ENCODE results near the gene ZNF750. TPM values are rescaled to one million over a fixed set of nuclear protein-coding genes. Genes with fewer than 3 reads are reported as not detected.

Gene ZNF750
- total RNA-seq, 1 donor from 2014 or later = not detected

DNA sequence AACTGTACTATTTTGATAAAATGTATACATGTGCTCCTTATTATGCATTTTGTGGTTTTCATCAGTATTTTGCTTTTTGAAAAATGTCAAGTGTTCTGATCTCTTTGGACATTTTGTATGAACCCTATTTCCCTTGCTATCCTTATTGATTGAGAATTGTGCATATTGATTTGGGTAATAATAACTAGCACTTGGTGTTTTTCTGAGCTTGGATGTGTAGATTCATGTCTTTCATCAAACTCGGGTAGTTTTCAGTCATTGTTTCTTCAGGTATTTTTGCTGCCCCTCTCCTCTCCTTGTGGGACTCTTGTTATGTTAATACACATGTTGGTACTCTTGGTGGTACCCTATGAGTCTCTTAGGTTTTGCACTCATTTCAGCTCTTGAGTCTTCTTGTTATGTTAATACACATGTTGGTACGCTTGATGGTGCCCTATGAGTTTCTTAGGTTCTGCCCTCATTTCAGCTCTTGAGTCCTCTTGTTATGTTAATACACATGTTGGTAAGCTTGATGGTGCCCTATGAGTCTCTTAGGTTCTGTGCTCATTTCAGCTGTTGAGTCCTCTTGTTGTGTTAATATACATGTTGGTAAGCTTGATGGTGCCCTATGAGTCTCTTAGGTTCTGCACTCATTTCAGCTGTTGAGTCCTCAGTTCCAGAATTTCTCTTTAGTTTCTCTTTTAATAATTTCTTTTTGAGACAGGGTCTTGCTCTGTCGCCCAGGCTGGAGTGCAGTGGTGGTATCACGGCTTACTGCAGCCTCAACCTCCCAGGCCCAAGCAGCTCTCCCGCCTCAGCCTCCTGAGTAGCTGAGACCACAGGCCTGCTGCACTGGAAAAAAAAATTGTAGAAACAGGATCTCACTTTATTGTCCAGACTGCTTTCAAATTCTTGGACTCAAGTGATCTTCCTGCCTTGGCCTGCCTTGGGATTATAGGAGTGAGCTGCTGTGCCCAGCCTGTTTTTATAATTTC, 19.3 kb downstream of the ZNF750 start:
- intact Hi-C loops (cut with DNase I) = no loop called here
- DNase-seq (ENCODE audit: low spot score) (no peak), ATAC-seq (no peak)

DNA sequence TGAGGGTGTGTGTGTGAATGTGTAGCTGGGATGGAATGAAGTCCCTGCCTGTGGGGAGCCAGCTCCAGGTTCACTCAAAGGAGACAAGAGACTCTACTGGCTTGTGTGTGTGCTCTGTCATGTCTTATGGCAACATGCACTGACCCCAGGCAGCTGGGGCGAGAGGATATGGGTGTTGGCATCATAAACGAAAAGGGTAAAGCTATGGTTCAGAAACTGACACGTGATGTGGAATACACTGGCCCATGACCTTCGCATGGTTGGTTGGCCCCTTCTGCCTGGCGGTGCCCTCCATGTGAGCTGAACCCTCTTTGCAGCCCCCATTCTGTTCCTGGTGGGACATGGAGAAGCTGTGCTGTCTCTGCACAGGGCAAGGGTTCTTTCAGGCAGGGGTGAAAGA, 21.9 kb downstream of the ZNF750 start:
- DNase-seq (ENCODE audit: low spot score) = no peak

GRCh38 chr17:82816358-82816757, 23.5 kb downstream of the ZNF750 start:
- ATAC-seq (no peak), DNase-seq (ENCODE audit: low spot score) (no peak)

More for the DNA sequence above, 21.9 kb downstream of the ZNF750 start:
- ATAC-seq = no peak
- intact Hi-C loops (cut with DNase I) = no loop called here

DNA sequence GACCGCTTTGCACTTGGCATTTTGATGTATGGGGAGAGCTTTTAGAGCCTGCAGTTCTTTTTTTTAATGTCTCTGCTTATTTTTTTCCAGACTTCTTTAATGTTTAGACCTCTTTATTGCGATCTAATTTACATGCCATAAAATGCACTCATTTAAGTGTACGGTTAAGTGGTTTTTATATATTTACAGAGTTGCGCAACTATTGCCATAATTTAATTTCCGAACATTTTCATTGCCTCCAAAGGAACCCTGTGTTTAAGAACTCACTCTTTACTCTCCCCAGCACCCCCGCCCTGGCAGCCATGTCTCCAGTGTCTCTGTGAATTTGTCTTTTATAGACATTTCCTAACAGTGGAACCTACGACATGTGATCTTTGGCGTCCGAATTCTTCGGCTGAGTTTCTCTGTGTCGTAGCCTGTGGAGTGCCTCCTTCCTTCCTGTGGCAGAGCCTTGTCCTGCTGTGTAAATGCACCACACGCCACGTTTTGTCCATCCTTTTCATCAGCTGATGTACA, 24.0 kb downstream of the ZNF750 start:
- intact Hi-C loops (cut with DNase I) = no loop called here
- DNase-seq (ENCODE audit: low spot score) (no peak), ATAC-seq (no peak)

More at GRCh38 chr17:82816358-82816757, 23.5 kb downstream of the ZNF750 start:
- intact Hi-C loops (cut with DNase I) = no loop called here

GRCh38 chr17:82815354-82815753, 24.5 kb downstream of the ZNF750 start:
- ATAC-seq (no peak), DNase-seq (ENCODE audit: low spot score) (no peak)
- intact Hi-C loops (cut with DNase I) = no loop called here

GRCh38 chr17:82814834-82815233, 25.0 kb downstream of the ZNF750 start:
- no peak for ATAC-seq
- DNase-seq (ENCODE audit: low spot score) = no peak
- intact Hi-C loops (cut with DNase I) = no loop called here

GRCh38 chr17:82813299-82814051, 26.3 kb downstream of the ZNF750 start:
- intact Hi-C loops (cut with DNase I) = loop anchor here (1.0 kb wide), 1 partner anchor 43 kb away; no protein-coding TSS in a partner anchor
- ATAC-seq (no peak), DNase-seq (ENCODE audit: low spot score) (no peak)

DNA sequence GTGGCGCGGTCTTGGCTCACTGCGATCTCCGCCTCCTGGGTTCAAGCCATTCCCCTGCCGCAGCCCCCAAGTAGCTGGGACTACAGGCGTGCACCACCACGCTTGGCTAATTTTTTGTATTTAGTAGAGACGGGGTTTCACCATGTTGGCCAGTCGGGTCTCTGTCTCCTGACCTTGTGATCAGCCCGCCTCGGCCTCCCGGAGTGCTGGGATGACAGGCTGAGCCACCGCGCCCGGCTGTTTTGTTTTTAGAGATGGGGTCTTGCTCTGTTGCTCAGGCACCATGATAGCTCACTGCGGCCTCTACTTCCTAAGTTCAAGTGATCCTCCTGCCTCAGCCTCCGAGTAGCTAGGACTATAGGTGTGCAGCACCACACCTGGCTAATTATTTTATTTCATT, 27.2 kb downstream of the ZNF750 start:
- DNase-seq (ENCODE audit: low spot score) = no peak
- ATAC-seq = no peak
- intact Hi-C loops (cut with DNase I) = no loop called here

DNA sequence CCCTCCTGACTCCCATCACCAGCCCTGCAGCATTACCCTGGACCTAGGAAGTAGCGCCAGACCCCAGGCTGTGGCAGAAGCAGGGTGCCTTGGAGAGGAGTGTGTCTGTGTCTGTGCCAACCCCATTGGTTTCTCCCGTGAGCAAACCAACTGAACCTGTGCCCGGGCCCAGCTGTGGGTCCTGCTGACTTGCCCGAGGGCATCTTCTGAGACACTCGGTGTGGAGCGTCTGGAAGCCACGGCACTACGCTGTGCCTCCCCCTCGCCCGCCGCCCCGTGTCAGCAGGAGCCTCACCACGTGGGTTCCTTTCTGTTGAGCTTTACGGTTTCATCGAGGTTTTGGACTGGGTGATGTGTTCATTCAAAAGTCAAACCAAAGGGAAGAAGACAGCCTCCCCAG, 27.8 kb downstream of the ZNF750 start:
- ATAC-seq = no peak
- no peak for DNase-seq (ENCODE audit: low spot score)

GRCh38 chr17:82810644-82811430, 29.0 kb downstream of the ZNF750 start:
- DNase-seq (ENCODE audit: low spot score) = no peak
- intact Hi-C loops (cut with DNase I) = no loop called here
- no peak for ATAC-seq

More for the DNA sequence above, 27.8 kb downstream of the ZNF750 start:
- intact Hi-C loops (cut with DNase I) = no loop called here

GRCh38 chr17:82808921-82809905, 30.6 kb downstream of the ZNF750 start:
- DNase-seq (ENCODE audit: low spot score) (no peak), ATAC-seq (no peak)
- intact Hi-C loops (cut with DNase I) = no loop called here

DNA sequence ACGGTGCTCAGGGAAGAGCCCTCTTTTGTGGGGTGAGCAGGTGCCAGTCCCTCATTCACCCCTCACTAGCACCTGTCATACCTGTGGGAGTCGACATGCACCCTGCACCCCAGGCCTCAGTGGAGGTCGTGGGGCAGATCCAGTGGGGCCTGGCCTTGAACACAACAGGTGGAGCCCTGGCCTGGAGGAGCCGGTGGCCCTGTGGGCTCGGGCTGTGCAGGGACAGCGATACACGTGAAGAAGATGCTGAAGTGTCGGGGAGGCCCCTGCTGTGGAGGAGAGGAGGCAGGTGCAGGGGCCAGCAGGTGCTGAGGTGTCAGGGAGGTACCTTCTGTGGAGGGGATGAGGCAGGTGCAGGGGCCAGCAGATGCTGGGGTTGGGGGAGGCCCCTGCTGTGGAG, 31.8 kb downstream of the ZNF750 start:
- intact Hi-C loops (cut with DNase I) = no loop called here
- no peak for ATAC-seq
- DNase-seq (ENCODE audit: low spot score) = no peak

DNA sequence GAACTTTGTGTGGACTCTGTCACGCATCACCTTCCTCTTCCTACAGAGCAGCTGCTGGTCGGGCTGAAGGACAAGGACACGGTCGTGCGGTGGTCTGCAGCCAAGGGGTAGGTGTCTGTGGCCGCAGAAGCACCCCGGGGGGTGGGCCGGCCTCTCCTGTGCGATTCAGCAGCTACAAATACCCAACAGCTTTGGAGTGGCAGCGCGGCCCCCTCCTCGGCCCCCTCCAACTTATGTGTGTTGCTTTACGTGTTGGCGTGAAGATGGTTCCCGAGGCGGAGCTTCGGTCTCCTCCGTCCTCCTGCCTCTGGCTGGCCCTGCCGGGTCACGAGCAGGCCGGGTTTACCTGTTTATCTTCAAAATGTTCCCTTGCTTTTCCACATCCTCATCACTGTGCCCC, 32.3 kb downstream of the ZNF750 start:
- DNase-seq (ENCODE audit: low spot score) (no peak), ATAC-seq (no peak)
- intact Hi-C loops (cut with DNase I) = no loop called here

DNA sequence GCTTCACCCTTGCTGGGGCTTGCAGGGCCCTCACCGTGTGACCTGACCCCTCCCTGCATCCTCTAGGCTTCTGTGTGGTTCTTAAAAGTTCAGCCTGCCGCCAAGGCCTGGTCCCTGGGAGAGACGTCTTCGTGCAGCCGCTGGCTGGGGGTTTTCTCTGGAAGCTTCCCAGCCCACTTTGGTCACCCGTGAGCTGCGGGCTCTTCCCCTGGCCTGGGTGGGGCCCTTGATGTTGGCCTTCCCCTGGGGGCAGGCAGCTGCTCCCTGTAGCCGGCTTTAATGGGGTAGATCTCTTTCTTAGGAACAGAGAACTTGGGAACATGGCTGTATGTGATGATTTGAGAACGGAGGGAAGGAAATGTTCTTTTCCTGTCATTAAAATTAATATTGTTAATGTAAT, 32.7 kb downstream of the ZNF750 start:
- DNase-seq (ENCODE audit: low spot score) (no peak), ATAC-seq (no peak)
- intact Hi-C loops (cut with DNase I) = no loop called here

- ATAC-seq = no peak
- no peak for DNase-seq (ENCODE audit: low spot score)
- intact Hi-C loops (cut with DNase I) = no loop called here
These were observed 33.2 kb downstream of the ZNF750 start for GRCh38 chr17:82806645-82807044.

DNA sequence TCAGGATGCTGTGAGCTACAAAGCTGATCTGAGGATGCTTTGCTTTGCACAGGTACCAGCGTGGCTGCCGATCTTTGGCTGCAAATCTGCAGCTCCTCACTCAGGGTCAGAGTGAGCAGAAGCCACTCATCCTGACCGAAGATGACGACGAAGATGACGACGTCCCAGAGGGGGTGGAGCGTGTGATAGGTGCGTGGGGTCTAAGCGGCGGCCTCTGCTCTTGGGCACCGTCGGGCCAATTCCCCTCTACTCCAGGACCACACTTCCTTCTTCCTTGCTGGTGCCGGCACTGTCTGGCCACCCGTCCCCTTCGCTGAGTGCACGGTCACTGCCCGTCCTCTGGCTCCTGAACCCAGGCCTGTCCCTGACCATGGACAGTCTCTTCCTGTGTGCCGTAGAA, 34.0 kb downstream of the ZNF750 start:
- ATAC-seq (no peak), DNase-seq (ENCODE audit: low spot score) (no peak)
- intact Hi-C loops (cut with DNase I) = no loop called here

DNA sequence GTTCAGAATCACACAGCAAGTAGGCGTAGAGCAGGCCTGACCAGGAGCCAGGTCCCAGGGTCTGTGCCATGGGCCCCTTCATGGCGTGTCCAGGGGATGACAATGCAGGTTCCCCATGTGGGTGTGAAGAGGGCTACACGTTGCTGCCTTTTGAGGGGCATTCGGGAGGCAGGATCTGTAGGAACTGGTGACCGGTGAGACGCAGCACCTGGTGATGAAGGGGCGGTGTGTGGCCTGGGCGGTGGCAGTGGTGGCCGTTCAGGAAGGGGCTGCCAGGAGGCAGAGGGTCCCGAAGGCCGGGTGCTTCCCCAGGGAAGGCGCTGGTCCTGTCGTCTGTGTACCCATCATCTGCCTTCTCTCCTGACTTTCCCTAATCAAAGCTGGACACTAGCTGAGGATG, 34.6 kb downstream of the ZNF750 start:
- DNase-seq (ENCODE audit: low spot score) (no peak), ATAC-seq (no peak)
- intact Hi-C loops (cut with DNase I) = no loop called here

All from sciatic nerve (tissue), 2 donors.